H1 (cell line): Measurements from ENCODE around the gene CCDC89. TPM values are rescaled to one million over a fixed set of nuclear protein-coding genes. Genes with fewer than 3 reads are reported as not detected.

Experiments
- CTCF ChIA-PET: fragments of 300-600 bp; sonication (Branson Sonifier 250); formaldehyde crosslinking; loops from one replicate; lab custom pipeline; 2021; ENCODE audit not compliant: partially characterized antibody; lab: Charles Lee
- POLR2A ChIA-PET: fragments of 300-600 bp; sonication (Branson Sonifier 250); formaldehyde crosslinking; loops from one replicate; lab custom pipeline; 2021; ENCODE audit warnings: inconsistent platforms; ENCODE audit not compliant: partially characterized antibody; lab: Charles Lee
- DNase-seq, 2 experiments: peaks; one replicate each; pipeline versions ENCODE4 v3.0.0 to v3.0.0-alpha.2; 2010 to 2022; ENCODE audit warnings: low spot score in 2 of 2, low read depth in 1 of 2, mixed read lengths in 1 of 2
- FAIRE-seq: peaks from 2 replicates; lab custom pipeline; 2011; peaks lifted over from hg19 to GRCh38; lab: Jason Lieb, UNC
- H2AFZ ChIP-seq: 2 replicates; pipeline ENCODE4 v1.8.1; 2012; ENCODE audit warnings: low read length, inconsistent platforms
- H2AK5ac ChIP-seq: 2 replicates; pipeline ENCODE4 v1.6.1; 2013; ENCODE audit warnings: low read depth, low read length
- H2BK120ac ChIP-seq: replicated peaks from 2 replicates; pipeline ENCODE3; 2013; ENCODE audit warnings: low read depth, low read length, inconsistent platforms
- H2BK12ac ChIP-seq: 2 replicates; pipeline ENCODE4 v1.6.1; 2013; ENCODE audit warnings: low read depth, low read length
- H2BK15ac ChIP-seq: 2 replicates; pipeline ENCODE4 v1.6.1; 2013; ENCODE audit warnings: low read length
- H2BK20ac ChIP-seq: 2 replicates; pipeline ENCODE4 v1.6.1; 2013; ENCODE audit warnings: low read length
- H2BK5ac ChIP-seq: 2 replicates; pipeline ENCODE4 v1.6.1; 2013; ENCODE audit warnings: low read depth, low read length
- H3K14ac ChIP-seq: 2 replicates; pipeline ENCODE4 v1.6.1; 2013; ENCODE audit warnings: inconsistent platforms; ENCODE audit not compliant: insufficient read length
- H3K18ac ChIP-seq: 2 replicates; pipeline ENCODE4 v1.6.1; 2013; ENCODE audit warnings: low read length; ENCODE audit errors: extremely low read depth
- H3K23ac ChIP-seq: 2 replicates; pipeline ENCODE4 v1.6.1; 2013; ENCODE audit warnings: inconsistent platforms; ENCODE audit not compliant: insufficient read length
- H3K23me2 ChIP-seq: 2 replicates; pipeline ENCODE4 v1.6.1; 2013; ENCODE audit warnings: low read depth, low read length
- H3K27ac ChIP-seq: 2 replicates; pipeline ENCODE4 v1.6.1; 2011; ENCODE audit warnings: low read depth, low read length, inconsistent platforms
- H3K27me3 ChIP-seq, 4 experiments: replicated peaks in 1 of 4; 1 replicate in 1 of 4; 2 replicates in 3 of 4; pipeline versions ENCODE4 v1.6.1 to v1.8.1; 2011 to 2013; ENCODE audit warnings: low read length in 3 of 4, mild to moderate bottlenecking in 3 of 4, inconsistent platforms in 2 of 4, mixed read lengths in 2 of 4, moderate library complexity in 1 of 4; ENCODE audit not compliant: control insufficient read depth in 3 of 4, insufficient read depth in 3 of 4; ENCODE audit errors: extremely low read depth in 1 of 4
- H3K36me3 ChIP-seq, 4 experiments: 2 replicates each; pipeline versions ENCODE4 v1.6.1 to v1.8.1; 2011 to 2013; ENCODE audit warnings: mild to moderate bottlenecking in 4 of 4, low read length in 3 of 4, moderate library complexity in 2 of 4, control low read depth in 1 of 4, inconsistent platforms in 1 of 4; ENCODE audit not compliant: insufficient read depth in 4 of 4, control insufficient read depth in 2 of 4
- H3K4ac ChIP-seq: replicated peaks from 2 replicates; pipeline ENCODE3; 2013; ENCODE audit warnings: low read length, low read depth, mixed read lengths, inconsistent platforms; ENCODE audit not compliant: insufficient read length
- H3K4me1 ChIP-seq, 4 experiments: replicated peaks in 1 of 4; 1 replicate in 1 of 4; 2 replicates in 3 of 4; pipeline versions ENCODE4 v1.6.1 to v1.8.1; 2011 to 2013; ENCODE audit warnings: low read length in 3 of 4, inconsistent platforms in 2 of 4, mixed read lengths in 1 of 4; ENCODE audit not compliant: insufficient read depth in 4 of 4, control insufficient read depth in 3 of 4
- H3K4me2 ChIP-seq, 2 experiments: 2 replicates each; pipeline versions ENCODE4 v1.6.1 to v1.8.1; 2011 to 2013; ENCODE audit warnings: low read depth in 2 of 2, low read length in 2 of 2, control low read depth in 1 of 2, inconsistent platforms in 1 of 2, mild to moderate bottlenecking in 1 of 2; ENCODE audit not compliant: insufficient read depth in 1 of 2
- H3K4me3 ChIP-seq, 4 experiments: fragments of 200-600, 300-600 bp in 1 of 4; sonication (generic), shearing (Covaris generic), sonication (Bioruptor Twin) in 1 of 4; 2 replicates each; pipeline versions ENCODE4 v1.5.1 to v1.8.1; 2011 to 2016; ENCODE audit warnings: low read length in 4 of 4, low read depth in 3 of 4, control low read depth in 2 of 4, inconsistent platforms in 2 of 4, mild to moderate bottlenecking in 2 of 4, mixed read lengths in 1 of 4, moderate library complexity in 1 of 4; ENCODE audit not compliant: insufficient read depth in 2 of 4; ENCODE audit errors: extremely low read depth in 1 of 4
- H3K56ac ChIP-seq: replicated peaks from 2 replicates; pipeline ENCODE3; 2013; ENCODE audit warnings: low read depth, mild to moderate bottlenecking, mixed read lengths, low read length, inconsistent platforms; ENCODE audit not compliant: insufficient read length
- H3K79me1 ChIP-seq: 2 replicates; pipeline ENCODE4 v1.6.1; 2013; ENCODE audit warnings: low read depth, low read length, control low read depth
- H3K79me2 ChIP-seq, 2 experiments: 2 replicates each; pipeline versions ENCODE4 v1.6.1 to v1.8.1; 2012 to 2013; ENCODE audit warnings: low read length in 2 of 2, mild to moderate bottlenecking in 2 of 2, inconsistent platforms in 1 of 2; ENCODE audit not compliant: insufficient read depth in 2 of 2, control insufficient read depth in 1 of 2
- H3K9ac ChIP-seq, 4 experiments: replicated peaks in 1 of 4; 1 replicate in 1 of 4; 2 replicates in 3 of 4; pipeline versions ENCODE4 v1.6.1 to v1.8.1; 2011 to 2013; ENCODE audit warnings: low read depth in 3 of 4, low read length in 3 of 4, control low read depth in 2 of 4, mild to moderate bottlenecking in 2 of 4, moderate library complexity in 2 of 4, inconsistent platforms in 1 of 4; ENCODE audit errors: extremely low read depth in 1 of 4
- H3K9me3 ChIP-seq, 2 experiments: 2 replicates each; pipeline versions ENCODE4 v1.6.1 to v1.8.1; 2012 to 2013; ENCODE audit warnings: mild to moderate bottlenecking in 2 of 2, moderate library complexity in 2 of 2, control low read depth in 1 of 2, inconsistent platforms in 1 of 2, low read depth in 1 of 2, low read length in 1 of 2, mixed read lengths in 1 of 2; ENCODE audit not compliant: insufficient read depth in 2 of 2
- H4K20me1 ChIP-seq, 2 experiments: replicated peaks in 1 of 2; 2 replicates each; pipeline versions ENCODE3 to v1.8.1; 2011 to 2013; ENCODE audit warnings: inconsistent platforms in 2 of 2, low read length in 2 of 2, mild to moderate bottlenecking in 1 of 2; ENCODE audit not compliant: insufficient read depth in 2 of 2, control insufficient read depth in 1 of 2
- H4K5ac ChIP-seq: 2 replicates; pipeline ENCODE4 v1.6.1; 2013; ENCODE audit warnings: low read length, low read depth, mixed read lengths, inconsistent platforms; ENCODE audit not compliant: insufficient read length
- H4K8ac ChIP-seq: 2 replicates; pipeline ENCODE4 v1.8.0; 2013; ENCODE audit warnings: mild to moderate bottlenecking, moderate library complexity, low read length, inconsistent platforms; ENCODE audit not compliant: insufficient read depth; ENCODE audit errors: extremely low read depth
- H4K91ac ChIP-seq: replicated peaks from 2 replicates; pipeline ENCODE3; 2013; ENCODE audit warnings: low read length, mixed read lengths, inconsistent platforms; ENCODE audit not compliant: insufficient read length
- ASH2L ChIP-seq: fragments of 200-600, 300-600 bp; sonication (generic); IDR thresholded peaks from one replicate; pipeline ENCODE4 v1.7.1; 2017; ENCODE audit warnings: low read length
- BACH1 ChIP-seq: IDR thresholded peaks from 2 replicates; pipeline ENCODE4 v1.6.1; 2012; ENCODE audit warnings: low read length, improper control_type of control experiment
- CBX8 ChIP-seq: fragments of 300-800, 300-1000 bp; sonication (generic); IDR thresholded peaks from 2 replicates; pipeline ENCODE4 v1.7.1; 2016; ENCODE audit warnings: low read depth, low read length, borderline replicate concordance
- HDAC6 ChIP-seq: IDR thresholded peaks from one replicate; pipeline ENCODE4 v1.7.1; 2012; ENCODE audit warnings: low read depth, mild to moderate bottlenecking, inconsistent platforms, low read length, moderate library complexity
- KDM5A ChIP-seq: fragments of 200-600 bp; IDR thresholded peaks from 2 replicates; pipeline ENCODE4 v1.7.1; 2012; ENCODE audit warnings: mild to moderate bottlenecking, low read length, inconsistent platforms, mixed read lengths
- MAFK ChIP-seq: IDR thresholded peaks from 2 replicates; pipeline ENCODE4 v1.6.1; 2012; ENCODE audit warnings: low read depth, mild to moderate bottlenecking, improper control_type of control experiment, low read length
- NANOG ChIP-seq: IDR thresholded peaks from 2 replicates; pipeline ENCODE4 v1.6.1; 2011; ENCODE audit warnings: low read length, low read depth, mild to moderate bottlenecking, inconsistent platforms; ENCODE audit not compliant: insufficient read depth, poor library complexity, severe bottlenecking
- POU5F1 ChIP-seq: IDR thresholded peaks from 2 replicates; pipeline ENCODE4 v1.6.1; 2011; ENCODE audit warnings: low read depth, mild to moderate bottlenecking, low read length, moderate library complexity
- RBBP5 ChIP-seq: IDR thresholded peaks from 2 replicates; pipeline ENCODE4 v1.7.1; 2012; ENCODE audit warnings: low read depth, mild to moderate bottlenecking, inconsistent platforms, low read length, moderate library complexity, borderline replicate concordance
- RXRA ChIP-seq: IDR thresholded peaks from 2 replicates; pipeline ENCODE4 v1.6.1; 2011; ENCODE audit warnings: low read depth, mild to moderate bottlenecking, low read length, moderate library complexity; ENCODE audit not compliant: insufficient read depth
- SP4 ChIP-seq: IDR thresholded peaks from 2 replicates; pipeline ENCODE4 v1.6.1; 2012; ENCODE audit warnings: low read length, inconsistent platforms
- ZNF274 ChIP-seq: IDR thresholded peaks from 2 replicates; pipeline ENCODE4 v1.7.0; 2012; ENCODE audit warnings: low read length, borderline replicate concordance; ENCODE audit errors: extremely low read depth
- WGBS, 2 experiments: shearing (Covaris generic) in 1 of 2; methylation state at CpG; one replicate each; pipeline versions ENCODE4 v1.1.6 to v1.1.7; 2013 to 2015; ENCODE audit warnings: low lambda C conversion rate in 2 of 2, mixed read lengths in 2 of 2, inconsistent platforms in 1 of 2, low coverage in 1 of 2, missing lambda C conversion rate in 1 of 2; ENCODE audit not compliant: insufficient replicate concordance in 2 of 2, insufficient coverage in 1 of 2, insufficient read length in 1 of 2; ENCODE audit errors: extremely low coverage in 1 of 2, missing lambda C conversion rate in 1 of 2; 5-methylcytosine and 5-hydroxymethylcytosine counted together
- polyA plus RNA-seq, 7 experiments: library from polyadenylated mRNA; depleted of rRNA in 3 of 7; stranded (reverse) in 5 of 7; unstranded in 2 of 7; fragments of >200 nt in 5 of 7; fragments of 200-250 nt in 2 of 7; gene quantifications; 1 replicate in 5 of 7; 2 replicates in 1 of 7; 4 replicates in 1 of 7; pipeline versions ENCODE4 v1.2.1 to v1.2.3, GENCODE V29; 2011 to 2013; ENCODE audit warnings: missing spikeins in 2 of 7, mixed read lengths in 2 of 7
- total RNA-seq: library from RNA; stranded (reverse); fragmentation: NEBNext Ultra II Directional; extraction: Animal tissue kit (Norgen Biotek cat#: 25700); gene quantifications from 2 replicates; pipeline ENCODE4 v1.2.1, GENCODE V29; 2021

CCDC89 gene
- total and polyA plus RNA-seq, 2 of the 8 experiments (the other 6 are each of a cell fraction or from before 2014, with no cell fraction given) = not detected

DNA sequence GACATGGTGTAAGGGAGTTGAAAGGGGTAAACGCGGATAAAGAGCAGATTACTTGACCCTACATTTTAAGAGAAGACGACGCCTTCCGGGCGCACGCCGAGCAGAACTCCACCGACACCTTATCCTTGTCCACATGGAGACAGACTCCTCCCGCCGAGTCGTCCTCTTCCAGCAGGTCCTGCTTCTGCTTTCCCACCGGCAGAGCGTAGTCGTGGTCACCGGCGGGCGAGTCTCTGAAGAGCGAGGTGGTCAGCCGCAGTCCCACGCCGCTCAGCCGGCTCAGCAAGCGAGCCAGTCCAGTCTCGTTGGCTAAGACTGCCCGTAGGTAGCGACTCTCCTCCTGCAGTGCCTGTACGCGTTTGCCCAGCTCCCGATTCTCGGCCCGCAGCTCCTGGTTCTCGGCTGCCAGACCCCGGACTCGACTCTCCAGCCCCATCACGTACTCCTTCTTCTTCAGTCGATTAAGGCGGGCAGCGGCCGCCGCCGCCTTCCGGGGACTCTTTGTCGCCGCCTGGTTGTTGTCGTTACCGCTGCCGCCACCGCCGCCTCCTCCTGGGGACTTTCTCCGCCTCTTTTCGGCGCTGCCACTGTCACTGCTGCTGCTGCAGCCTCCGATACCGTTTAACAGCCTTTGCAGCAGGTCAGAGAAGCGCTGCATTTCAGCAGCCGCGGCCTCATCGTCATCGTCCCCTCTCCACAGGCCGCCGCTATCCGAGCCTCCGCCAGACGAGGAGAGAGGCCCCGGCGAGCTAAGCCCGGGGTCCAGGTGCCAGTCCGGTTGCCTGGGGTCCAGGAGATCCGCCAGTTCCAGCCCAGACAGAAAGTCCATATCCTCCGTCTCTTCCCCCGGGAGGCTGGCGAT, 22.0 kb downstream of the CCDC89 start:
- peaks cover 3% of the 10 kb centered on the region; the same call in 1 of the 2 replicates for H3K23me2 ChIP-seq
- H3K4me1 ChIP-seq = peaks cover 0 to 3% (median 0%) of the 10 kb centered on the region in 4 experiments; a peak in 3 of 7 replicates
- H3K23ac ChIP-seq = no peak overlapping the region
- no peak overlapping the region for H2BK20ac ChIP-seq
- no peak overlapping the region for H2AK5ac ChIP-seq
- ChIA-PET CTCF (interaction anchor here (0.6 to 3.2 kb wide), 7 partner anchors 10 to 191 kb away, joined by 3 to 6 read pairs (median 4); partner anchors contain the start of gene CCDC83), POLR2A (interaction anchor here (0.9 to 9.9 kb wide), 13 partner anchors 7 to 631 kb away, joined by 3 to 105 read pairs (median 5); partner anchors contain the start of genes CCDC83, DLG2, TMEM126A and TMEM126B)
- no peak overlapping the region for H3K4ac ChIP-seq
- H3K36me3 ChIP-seq = peaks cover 0 to 36% (median 9%) of the 10 kb centered on the region in 4 experiments; a peak in 4 of 8 replicates
- peak overlapping the region; percentile 87 for H3K56ac ChIP-seq
- peak overlapping the region; percentile 95 to 97 (median 96) for H3K9ac ChIP-seq
- no peaks in the 10 kb centered on the region for H3K79me1 ChIP-seq
- H3K27me3 ChIP-seq = no peaks in the 10 kb centered on the region
- H2BK5ac ChIP-seq = peak overlapping the region; percentile 78
- no peak overlapping the region for H3K14ac ChIP-seq
- H4K20me1 ChIP-seq = peaks cover 15 to 20% of the 10 kb centered on the region in 2 experiments
- H3K9me3 ChIP-seq = no peaks in the 10 kb centered on the region
- FAIRE-seq (no peak), DNase-seq (peak in 1 of 2 experiments; percentile 78)
- peak overlapping the region; percentile 90 for H3K27ac ChIP-seq
- H2BK120ac ChIP-seq = no peak overlapping the region
- peak overlapping the region; percentile 81 to 98 (median 92) for H3K4me3 ChIP-seq
- no peak overlapping the region for H4K91ac ChIP-seq
- no peak overlapping the region for H2BK12ac ChIP-seq
- no peak overlapping the region for H2BK15ac ChIP-seq
- peaks cover 21 to 59% of the 10 kb centered on the region in 2 experiments for H3K79me2 ChIP-seq
- peak overlapping the region; percentile 99 for H4K8ac ChIP-seq
- 1% methylated on average over 72 of the region's 73 CpGs; no CpG with 5 or more reads in 1 of the 2 experiments for WGBS, 2 experiments
- peak overlapping the region; percentile 49 for H3K18ac ChIP-seq
- peak overlapping the region; percentile 74 to 97 for H3K4me2 ChIP-seq
- H2AFZ ChIP-seq = no peak overlapping the region
- H4K5ac ChIP-seq = peak overlapping the region; percentile 71
- no peak for TF ChIP-seq ZNF274
- TF ChIP-seq POU5F1 = no peak
- no peak for TF ChIP-seq RXRA
- TF ChIP-seq ASH2L = peak; percentile 45
- no peak for TF ChIP-seq MAFK
- no peak for TF ChIP-seq CBX8
- peak; percentile 42; the same call in 1 of the 2 replicates for TF ChIP-seq RBBP5
- no peak for TF ChIP-seq HDAC6
- TF ChIP-seq KDM5A = no peak
- TF ChIP-seq BACH1 = no peak
- TF ChIP-seq NANOG = no peak
- TF ChIP-seq SP4 = no peak; the same call in 1 of the 2 replicates
